Activated CD4-positive, alpha-beta T cell treated with anti-CD3 and anti-CD28 coated beads, Interleukin-10, Interleukin-2, amounts not matched to agents 100 ng/mL and 50 ng/mL, durations not matched to agents 16 hours and 8 hours (primary cell): Measurements from ENCODE around the gene CBX4.
A peak's percentile ranks its signal among the peaks of the same experiment; 100 is the strongest.
"Not testable (repeated sequence)": the region's sequence is repeated elsewhere in the genome, so short reads cannot be mapped to it uniquely, and the experiment has no call there.

Source experiments
- DNase-seq: peaks from one replicate; pipeline ENCODE4 v3.0.0-alpha.2; 2020

CBX4 gene

GRCh38 chr17:79859676-79860615 lies 20.7 kb upstream of the CBX4 start:
- no peak for DNase-seq

- DNase-seq: no peak
Measured at GRCh38 chr17:79857095-79857494, 17.9 kb upstream of the CBX4 start.

- no peak for DNase-seq
Measured at GRCh38 chr17:79855331-79856124, 16.3 kb upstream of the CBX4 start.

GRCh38 chr17:79854080-79855060 lies 15.1 kb upstream of the CBX4 start:
- no peak for DNase-seq

DNA sequence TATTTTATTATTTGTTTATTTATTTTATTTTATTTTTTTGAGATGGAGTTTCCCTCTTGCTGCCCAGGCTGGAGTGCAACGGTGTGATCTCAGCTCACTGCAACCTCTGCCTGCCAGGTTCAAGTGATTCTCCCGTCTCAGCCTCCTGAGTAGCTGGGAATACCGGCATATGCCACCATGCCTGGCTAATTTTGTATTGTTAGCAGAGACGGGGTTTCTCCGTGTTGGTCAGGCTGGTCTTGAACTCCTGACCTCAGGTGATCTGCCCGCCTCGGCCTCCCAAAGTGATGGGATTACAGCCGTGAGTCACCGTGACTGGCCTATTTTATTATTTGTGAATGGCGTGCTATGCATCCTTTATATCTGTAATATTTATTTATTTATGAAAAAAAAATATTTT lies 13.9 kb upstream of the CBX4 start:
- not testable (repeated sequence) for DNase-seq

- DNase-seq: peak; percentile 35
Measured at GRCh38 chr17:79852748-79853147, 13.5 kb upstream of the CBX4 start.

GRCh38 chr17:79851461-79851817 lies 12.2 kb upstream of the CBX4 start:
- DNase-seq: no peak

- no peak for DNase-seq
Measured at GRCh38 chr17:79850571-79851460, 11.6 kb upstream of the CBX4 start.

- no peak for DNase-seq
Measured at GRCh38 chr17:79849953-79850352, 10.7 kb upstream of the CBX4 start.

GRCh38 chr17:79848370-79848766 lies 9.1 kb upstream of the CBX4 start:
- no peak for DNase-seq

- DNase-seq: no peak
Measured at GRCh38 chr17:79847698-79848369, 8.6 kb upstream of the CBX4 start.

GRCh38 chr17:79845601-79845949 lies 6.3 kb upstream of the CBX4 start:
- DNase-seq: no peak

GRCh38 chr17:79844869-79845600 lies 5.8 kb upstream of the CBX4 start:
- DNase-seq: peak; percentile 43

DNA sequence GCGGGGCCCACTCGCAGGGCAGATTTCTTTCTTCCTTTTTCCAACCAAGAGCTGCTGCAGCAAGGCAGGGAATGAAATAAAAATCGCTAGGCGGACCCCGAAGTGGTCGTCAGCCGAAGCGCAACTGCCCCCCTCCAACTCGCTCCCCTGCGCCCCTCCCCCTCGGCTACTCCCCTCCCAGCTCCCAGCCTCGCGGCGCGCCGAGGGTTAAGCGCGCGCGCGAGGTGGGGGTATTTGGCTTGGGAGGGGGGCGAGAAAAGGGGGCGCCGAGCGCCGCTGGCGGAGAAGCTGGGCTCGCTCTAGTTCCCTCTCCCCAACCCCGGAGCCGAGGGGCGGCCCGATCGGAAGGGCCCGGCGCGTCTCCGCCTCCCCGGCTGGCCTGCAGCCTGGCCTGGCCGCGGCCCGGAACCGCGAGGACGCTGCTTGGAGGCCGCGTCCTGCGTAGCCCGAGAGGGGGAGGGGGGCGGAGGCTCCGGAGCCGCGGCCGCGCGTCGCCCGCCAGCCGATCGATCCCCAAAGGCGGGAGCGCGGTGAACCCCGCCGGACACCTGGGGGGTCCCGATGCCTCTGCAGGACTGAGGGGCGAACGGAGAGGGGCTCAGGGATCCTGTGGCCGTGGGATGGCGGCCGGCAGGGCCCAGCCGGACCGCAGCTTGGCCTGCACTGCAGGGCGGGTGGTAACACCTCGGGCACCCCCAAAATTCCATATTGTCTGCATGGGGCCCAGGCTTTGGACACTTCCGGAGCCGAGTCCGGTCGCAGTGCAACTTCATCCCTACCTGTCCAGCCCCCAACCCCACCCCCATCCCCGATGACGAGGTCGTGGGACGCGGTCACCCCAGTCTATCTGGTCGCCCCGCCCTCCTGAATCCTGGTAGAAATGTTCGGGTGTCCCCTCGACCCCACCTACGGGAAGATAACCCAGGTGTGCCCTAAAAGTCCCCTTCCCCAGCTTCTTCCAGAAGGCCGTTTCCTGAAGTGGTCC lies 4.9 kb upstream of the CBX4 start:
- no peak for DNase-seq

DNA sequence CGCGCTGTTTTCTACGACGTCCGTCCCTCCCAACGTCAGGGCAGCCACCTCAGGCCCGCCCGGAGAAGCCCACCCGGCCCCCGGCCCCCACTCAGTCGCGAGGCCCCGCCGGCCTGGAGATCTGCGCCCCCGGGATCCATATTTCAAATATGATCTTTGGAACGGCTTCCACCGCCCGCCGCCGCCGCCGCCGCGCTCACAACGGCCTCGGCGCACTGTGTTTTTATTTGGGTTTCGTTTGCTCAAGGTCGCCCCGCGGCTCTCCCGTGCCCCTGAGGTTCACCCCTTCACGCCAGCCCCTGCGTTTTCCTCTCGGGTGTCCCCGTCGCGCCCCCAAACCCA lies 4.2 kb upstream of the CBX4 start:
- no peak for DNase-seq

GRCh38 chr17:79842656-79843473 lies 3.6 kb upstream of the CBX4 start:
- DNase-seq: no peak

- no peak for DNase-seq
Measured at GRCh38 chr17:79842136-79842655, 3.0 kb upstream of the CBX4 start.
